Activated CD4-positive, alpha-beta T cell treated with anti-CD3 and anti-CD28 coated beads, Interleukin-2, amount 50 U/mL, for 4 hours (primary cell): ENCODE measurements around the gene HOXB7.

Source experiments
- DNase-seq, 2 experiments: peaks; one replicate each; pipeline ENCODE4 v3.0.0-alpha.2; 2020

The HOXB7 gene

GRCh38 chr17:48636177-48637018 is 25.6 kb upstream of the HOXB7 start:
- DNase-seq = peak; percentile 54 to 57

DNA sequence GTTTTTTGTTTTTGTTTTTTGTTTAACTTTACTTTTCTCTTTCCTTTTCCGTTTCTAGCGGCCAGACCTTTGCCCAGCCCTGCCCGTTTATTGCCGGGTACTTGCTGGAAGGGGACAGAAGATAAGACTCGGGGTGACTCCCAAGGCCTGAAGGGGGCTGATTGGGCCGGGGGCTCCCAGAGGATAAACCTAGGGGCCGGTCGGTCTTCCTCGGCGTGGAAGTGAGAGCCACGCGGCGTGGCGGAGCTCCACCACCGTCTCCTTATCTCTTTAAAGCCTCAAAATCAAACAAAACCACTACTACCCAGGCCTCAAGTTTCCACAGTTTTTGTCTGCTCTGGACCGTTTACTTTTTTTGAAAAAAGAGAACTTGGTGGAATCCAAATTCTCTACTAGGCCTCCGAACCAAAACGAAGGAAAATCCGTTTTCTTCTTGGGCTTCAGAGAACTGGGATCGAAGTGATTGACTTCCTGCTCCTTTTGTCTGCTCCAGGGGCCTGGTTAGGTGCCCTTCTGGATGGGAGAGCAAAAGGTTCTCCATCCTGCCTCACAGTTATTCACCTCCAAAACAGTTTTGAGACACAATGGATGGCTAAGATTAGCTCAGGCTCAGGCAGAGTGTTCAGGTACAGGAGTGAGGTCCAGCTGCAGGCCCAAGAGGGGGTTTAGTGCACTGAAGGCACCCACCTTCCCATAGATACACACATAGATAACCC is 23.8 kb upstream of the HOXB7 start:
- DNase-seq = no peak

- no peak for DNase-seq
Observed at GRCh38 chr17:48633266-48633677, 22.5 kb upstream of the HOXB7 start.

DNA sequence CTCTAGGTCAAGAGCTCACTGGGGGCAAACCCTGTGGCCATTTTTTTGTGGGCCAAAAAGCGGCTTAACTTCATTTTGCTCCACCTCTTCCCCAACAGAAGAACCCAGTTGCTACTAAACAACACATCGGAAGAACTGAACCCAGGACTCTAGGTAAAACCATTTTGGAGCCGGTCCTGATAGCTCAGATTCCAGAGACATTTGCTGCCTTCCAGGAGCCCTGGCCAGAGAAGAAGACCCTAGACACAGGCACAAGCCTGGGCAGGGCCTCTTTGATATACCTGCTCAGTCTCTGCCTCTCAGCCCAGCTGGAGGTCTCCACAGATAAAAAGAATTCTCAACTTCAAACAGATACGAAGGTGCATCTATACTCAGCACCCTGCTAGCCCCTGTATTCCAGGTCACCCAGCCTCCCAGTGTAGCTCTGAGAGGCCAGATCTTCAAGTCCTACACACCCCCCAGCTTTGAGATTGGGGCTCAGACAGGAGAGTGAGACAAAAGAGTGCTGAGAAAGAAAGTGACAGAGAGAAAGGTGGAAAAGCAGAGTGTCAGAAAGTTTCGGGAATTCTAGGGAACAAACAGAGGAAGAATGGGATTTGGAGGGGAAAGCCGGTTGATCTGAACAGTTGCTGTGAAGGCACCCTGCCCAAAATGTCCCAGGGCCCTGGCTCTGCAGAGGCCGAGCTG is 21.9 kb upstream of the HOXB7 start:
- DNase-seq = no peak

GRCh38 chr17:48631693-48632578 is 21.1 kb upstream of the HOXB7 start:
- DNase-seq = no peak

- DNase-seq = no peak
Observed at GRCh38 chr17:48630925-48631692, 20.3 kb upstream of the HOXB7 start.

GRCh38 chr17:48630009-48630924 is 19.4 kb upstream of the HOXB7 start:
- no peak for DNase-seq

DNA sequence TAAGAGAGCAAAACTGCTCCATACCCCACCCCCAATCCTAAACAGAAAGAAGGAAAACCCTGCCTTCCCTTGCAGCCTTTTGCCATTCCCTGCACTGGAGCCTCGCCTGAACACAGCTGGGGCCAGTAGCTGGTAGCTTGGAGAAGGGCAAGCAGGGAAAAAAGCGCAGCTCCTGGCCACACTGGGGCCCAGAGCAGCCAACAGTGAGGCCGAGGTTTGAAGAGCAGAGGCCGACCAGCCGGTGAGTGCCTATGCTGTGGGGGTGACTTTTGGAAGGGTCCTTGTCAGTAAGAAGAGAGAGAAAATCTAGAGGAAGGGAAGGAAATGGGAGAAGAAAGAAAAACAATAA is 18.6 kb upstream of the HOXB7 start:
- no peak for DNase-seq

DNA sequence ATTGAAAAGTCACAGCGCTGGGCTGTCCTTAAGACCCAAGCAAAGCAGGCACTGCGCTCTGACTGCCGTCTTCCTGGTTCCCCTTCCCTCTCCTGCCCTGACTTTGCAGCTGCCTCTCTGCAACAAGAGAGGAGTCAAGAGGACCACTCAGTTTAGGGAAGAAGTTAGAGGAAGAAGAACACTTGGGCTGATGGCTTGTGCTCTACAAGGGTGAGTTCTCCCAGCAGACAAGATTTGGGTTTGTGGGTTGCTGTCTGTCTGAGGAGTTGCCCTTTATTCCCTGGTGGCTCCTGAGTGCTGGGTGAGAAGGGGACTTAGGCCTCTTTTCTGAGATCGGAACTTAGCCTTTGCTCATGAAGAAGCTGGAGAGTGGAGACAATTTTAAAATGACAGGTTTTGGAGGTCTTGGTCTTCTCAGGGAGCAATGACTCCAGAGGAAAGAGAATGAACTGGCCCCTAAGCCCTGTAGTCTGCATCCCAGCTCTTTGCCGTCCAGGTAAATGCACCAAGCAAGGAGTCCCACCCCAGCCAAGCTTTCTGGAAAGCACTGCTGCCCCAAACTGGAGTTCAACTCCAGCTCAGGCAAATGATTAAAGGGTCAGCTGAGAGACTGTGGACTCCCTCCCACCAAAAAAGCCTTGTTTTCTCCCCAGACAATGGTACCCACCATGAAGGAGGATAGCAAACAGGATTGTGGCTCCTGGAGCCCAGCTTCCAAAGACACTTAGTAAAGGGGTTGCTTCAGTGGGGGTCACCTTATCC is 18.0 kb upstream of the HOXB7 start:
- no peak for DNase-seq

DNA sequence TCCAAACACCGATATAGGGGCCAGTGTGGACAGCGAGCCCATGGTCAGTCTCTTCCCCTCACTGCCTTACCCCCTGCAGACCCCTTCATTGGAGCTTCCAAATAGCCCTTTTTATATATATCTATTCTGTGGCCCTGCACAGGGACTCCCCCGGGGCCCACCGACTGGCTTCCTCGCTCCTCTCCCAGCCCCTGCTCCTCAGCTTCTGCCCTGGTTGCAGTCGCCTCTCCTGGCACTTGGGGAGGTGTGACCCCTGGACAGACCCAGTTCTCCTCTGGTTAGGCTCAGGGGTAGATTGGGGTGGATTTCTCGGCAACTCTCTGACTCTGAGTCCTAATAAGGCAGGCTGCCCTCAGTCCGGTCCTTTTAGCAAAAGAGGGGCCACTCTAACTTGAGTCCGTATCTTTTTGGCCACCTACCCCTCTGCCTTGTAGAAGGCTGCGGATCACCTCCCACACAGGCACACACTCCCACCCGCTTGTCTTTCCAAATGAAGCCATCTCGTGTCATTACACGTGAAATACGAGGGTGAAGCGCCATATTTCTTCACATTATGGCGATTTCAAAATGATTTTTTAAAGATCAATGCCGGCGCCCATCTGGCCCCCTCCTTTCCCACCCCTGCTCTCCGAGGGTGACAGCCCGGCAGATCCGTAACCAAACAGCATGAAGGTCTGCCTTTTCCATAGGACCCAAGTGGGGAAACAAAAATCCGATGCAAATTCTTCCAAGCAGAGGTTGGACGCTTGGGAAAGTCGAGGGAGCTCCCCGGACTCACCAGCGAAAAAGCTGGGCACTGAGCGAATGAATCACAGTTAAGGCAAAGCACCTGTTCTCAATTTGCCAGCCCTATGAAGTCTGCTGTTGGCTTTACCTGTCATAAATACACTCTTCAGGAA is 17.1 kb upstream of the HOXB7 start:
- DNase-seq = no peak

- no peak for DNase-seq
Observed at GRCh38 chr17:48627118-48627597, 16.3 kb upstream of the HOXB7 start.

DNA sequence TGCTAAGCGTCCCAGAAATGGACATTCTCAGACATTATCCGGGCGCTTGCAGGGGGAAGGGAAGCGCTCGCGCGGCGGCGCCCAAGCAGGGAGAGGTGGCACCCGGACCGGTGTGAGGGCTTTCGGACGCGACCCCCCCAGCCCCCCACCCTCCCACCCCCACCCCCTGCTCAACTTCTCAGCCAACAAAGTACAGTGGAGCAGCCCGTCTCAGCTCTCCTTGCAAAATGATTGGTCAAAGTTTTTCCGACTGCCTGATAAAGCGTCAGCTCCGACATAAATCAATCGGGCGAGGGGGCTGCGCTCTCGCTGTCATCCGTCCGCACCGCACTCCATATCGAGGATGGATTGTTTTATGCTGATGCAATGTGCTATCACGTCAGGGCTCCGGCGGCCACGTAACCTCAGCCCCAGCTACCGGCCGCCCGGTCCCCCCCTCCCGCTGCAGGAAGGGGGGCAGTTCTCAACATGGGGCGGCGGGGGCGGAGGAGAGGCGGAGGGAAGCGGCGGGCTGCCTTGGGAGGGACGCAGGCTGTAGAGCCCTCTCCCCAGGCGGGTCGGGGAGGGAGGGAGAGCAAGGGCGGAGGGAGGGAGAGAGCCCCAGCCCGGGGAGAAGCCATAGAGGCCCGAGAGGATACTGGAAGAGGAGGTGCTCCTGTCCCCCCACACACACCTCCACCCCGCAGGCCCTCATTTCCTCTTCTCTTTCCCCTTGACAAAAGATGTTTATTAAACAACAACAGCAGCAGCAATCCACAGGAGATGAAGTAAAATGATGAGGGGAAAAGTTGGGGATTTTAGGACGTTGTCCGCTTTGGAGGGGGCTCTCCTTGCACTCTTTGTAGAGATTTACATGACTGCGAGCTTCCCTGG is 15.7 kb upstream of the HOXB7 start, which contains the start of gene HOXB9:
Gene HOXB9, minus strand, starts transcription at position 114 of the 873 bp plus-strand sequence. Its CDS starts 89 bp downstream, at position 25.
- DNase-seq = peak; percentile 51 to 61

GRCh38 chr17:48625495-48626244 is 14.9 kb upstream of the HOXB7 start:
- peak in 1 of 2 experiments; percentile 37 for DNase-seq

DNA sequence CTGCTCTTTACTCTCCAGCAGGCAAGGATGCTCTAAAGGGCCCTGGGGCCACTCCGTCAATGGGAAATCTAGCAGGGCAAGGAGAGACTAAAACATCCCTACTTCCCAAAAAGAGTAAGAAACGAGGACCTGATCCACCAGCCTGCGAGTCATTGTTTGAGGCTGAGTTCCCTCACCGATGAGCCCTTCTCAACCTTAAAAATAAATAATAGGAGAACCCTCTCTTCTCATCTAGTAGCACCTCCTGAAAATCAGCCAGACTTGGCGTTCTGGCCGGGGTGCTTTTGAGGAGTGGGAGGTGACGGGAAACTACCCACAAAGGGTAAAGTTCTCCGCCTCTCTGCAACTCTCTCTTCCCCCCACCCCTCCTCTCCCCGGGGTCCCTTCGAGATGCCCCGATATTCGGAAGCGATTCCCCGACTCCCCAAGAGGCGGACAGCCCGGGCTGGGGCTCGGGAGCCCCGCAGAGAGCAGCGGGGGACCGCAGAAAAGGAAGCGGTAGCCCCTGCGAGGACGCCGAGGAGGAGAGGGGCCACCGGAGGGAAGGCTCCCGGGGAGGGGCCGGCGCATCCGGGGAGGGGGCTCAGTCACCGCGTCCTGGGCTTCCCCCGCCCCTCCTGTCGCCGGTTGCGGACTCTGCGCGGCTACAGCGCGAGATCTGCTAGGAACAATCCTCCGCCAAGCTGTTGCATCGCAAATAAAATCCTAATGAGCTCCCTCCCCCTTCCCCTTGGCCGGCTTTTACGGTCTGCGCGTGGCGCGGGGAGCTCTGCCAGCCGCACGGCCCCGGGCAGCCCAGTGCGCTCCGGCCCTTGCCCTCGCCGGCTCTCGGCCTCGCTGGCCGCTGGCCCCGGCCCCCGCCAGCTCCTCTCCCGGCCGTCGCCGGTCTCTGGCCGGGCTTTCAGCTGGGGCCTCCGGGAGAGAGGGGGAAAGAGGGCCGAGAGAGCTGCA is 14.0 kb upstream of the HOXB7 start:
- DNase-seq = no peak

GRCh38 chr17:48624118-48624517 is 13.3 kb upstream of the HOXB7 start:
- no peak for DNase-seq

GRCh38 chr17:48623583-48623982 is 12.8 kb upstream of the HOXB7 start:
- no peak for DNase-seq
